OCI-LY3 (cell line): ENCODE measurements around the gene ZFYVE28.

ENCODE experiments used
- H2AFZ ChIP-seq: fragments of 200-600, 300-600 bp; shearing (Covaris generic); 2 replicates; pipeline ENCODE4 v1.6.0; 2014; ENCODE audit warnings: antibody characterized with exemption, low read depth, low read length
- H3K27ac ChIP-seq: fragments of 200-600, 300-600 bp; sonication (generic); 2 replicates; pipeline ENCODE4 v1.5.1; 2014; ENCODE audit warnings: mild to moderate bottlenecking, low read length, moderate library complexity, mixed read lengths
- H3K27me3 ChIP-seq: fragments of 200-600, 300-600 bp; sonication (generic); 2 replicates; pipeline ENCODE4 v1.6.1; 2014; ENCODE audit warnings: low read depth, low read length, mixed read lengths
- H3K36me3 ChIP-seq: fragments of 200-600, 300-600 bp; sonication (generic); replicated peaks from 2 replicates; pipeline ENCODE3; 2014; ENCODE audit warnings: low read depth, low read length, mixed read lengths
- H3K4me1 ChIP-seq: fragments of 300-600, 200-600 bp; sonication (generic); 2 replicates; pipeline ENCODE4 v1.6.1; 2014; ENCODE audit warnings: low read length, mixed read lengths
- H3K4me2 ChIP-seq: fragments of 200-600, 300-600 bp; sonication (generic); 2 replicates; pipeline ENCODE4 v1.6.1; 2014; ENCODE audit warnings: low read length, mixed read lengths
- H3K4me3 ChIP-seq: fragments of 300-600, 200-600 bp; sonication (generic); 2 replicates; pipeline ENCODE4 v1.5.1; 2014; ENCODE audit warnings: antibody characterized with exemption, mild to moderate bottlenecking, low read length, moderate library complexity
- H3K79me2 ChIP-seq: fragments of 300-600, 200-600 bp; shearing (Covaris generic); 2 replicates; pipeline ENCODE4 v1.6.1; 2014; ENCODE audit warnings: mild to moderate bottlenecking, low read length, mixed read lengths
- H3K9ac ChIP-seq: fragments of 300-600, 200-600 bp; shearing (Covaris generic); 2 replicates; pipeline ENCODE4 v1.6.0; 2014; ENCODE audit warnings: mild to moderate bottlenecking, low read length, moderate library complexity
- H3K9me3 ChIP-seq: fragments of 200-600, 300-600 bp; shearing (Covaris generic); 2 replicates; pipeline ENCODE4 v1.6.1; 2014; ENCODE audit warnings: low read length, mixed read lengths; ENCODE audit not compliant: insufficient read depth
- H4K20me1 ChIP-seq: fragments of 200-600, 300-600 bp; sonication (generic); 2 replicates; pipeline ENCODE4 v1.6.1; 2016; ENCODE audit warnings: low read length, mixed read lengths; ENCODE audit not compliant: insufficient read depth
- EZH2phosphoT487 ChIP-seq: fragments of 200-600 bp; shearing (Covaris generic); IDR thresholded peaks from 2 replicates; pipeline ENCODE4 v1.6.1; 2018; ENCODE audit warnings: antibody characterized with exemption, mixed run types, low read depth
- TF ChIP-seq, protein P1 (sequence below): fragments of 200-600, 300-600 bp; sonication (generic); IDR thresholded peaks from 2 replicates; pipeline ENCODE4 v1.5.1; 2014; ENCODE audit warnings: antibody characterized with exemption, low read length, low read depth

ZFYVE28 gene

DNA sequence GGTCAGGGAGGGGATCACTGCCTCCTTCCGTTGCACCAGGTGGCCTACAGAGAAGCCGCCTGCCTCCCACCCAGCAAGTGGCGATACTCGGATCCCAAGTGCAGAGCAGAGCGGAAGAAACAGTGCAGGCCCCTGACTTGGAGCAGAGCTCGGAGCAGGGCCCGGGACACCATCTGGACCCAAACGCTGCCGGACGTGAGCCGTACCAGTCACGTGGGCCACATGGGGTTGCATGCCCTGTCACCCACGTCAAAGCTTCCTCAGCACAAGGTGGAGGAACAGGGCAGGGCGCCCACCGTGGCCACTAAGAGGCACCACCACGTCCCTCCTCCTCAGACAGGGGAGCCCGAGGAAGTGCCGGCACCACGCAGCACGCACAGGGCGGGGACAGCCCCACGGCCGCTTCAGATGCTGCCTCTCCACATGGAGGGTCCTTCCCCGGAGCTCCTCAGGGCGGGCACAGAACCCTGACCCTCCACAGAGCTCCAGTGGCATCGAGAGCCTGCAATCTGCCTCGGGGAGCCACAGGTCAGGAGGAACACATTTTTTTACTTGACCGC, 18.7 kb downstream of the ZFYVE28 start:
- H3K9ac ChIP-seq = no peak overlapping the region
- H3K27ac ChIP-seq = no peak overlapping the region
- H4K20me1 ChIP-seq = no peaks in the 10 kb centered on the region

DNA sequence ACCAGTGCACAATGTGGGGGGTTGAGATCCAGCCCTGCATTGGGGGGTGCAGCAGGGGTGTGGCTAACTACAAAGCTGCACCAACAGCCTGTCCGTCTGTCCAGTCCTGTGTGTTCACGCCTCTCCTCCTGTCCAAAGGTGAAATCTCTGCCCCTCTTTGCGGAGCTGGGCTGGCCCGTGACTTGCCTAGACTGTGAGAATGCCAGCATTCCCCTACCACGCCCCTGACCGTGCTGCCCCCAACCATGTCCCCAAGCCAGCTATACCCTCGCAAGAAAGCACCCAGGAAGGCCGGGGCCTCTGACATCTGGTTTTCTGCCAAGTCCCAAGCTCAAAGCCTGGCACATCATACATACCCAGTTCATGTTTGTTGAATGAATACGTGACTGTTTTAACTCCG, 19.2 kb downstream of the ZFYVE28 start:
- Histone ChIP-seq H3K4me2 (no peak overlapping the region), H3K4me3 (no peak overlapping the region), H3K4me1 (no peaks in the 10 kb centered on the region), H3K27me3 (no peaks in the 10 kb centered on the region), H3K9me3 (no peaks in the 10 kb centered on the region), H4K20me1 (no peaks in the 10 kb centered on the region), H3K79me2 (no peaks in the 10 kb centered on the region), H3K27ac (no peak overlapping the region), H2AFZ (no peak overlapping the region), H3K36me3 (no peaks in the 10 kb centered on the region), H3K9ac (no peak overlapping the region)
- TF ChIP-seq EZH2phosphoT487 = no peak
- TF ChIP-seq, protein P1, sequence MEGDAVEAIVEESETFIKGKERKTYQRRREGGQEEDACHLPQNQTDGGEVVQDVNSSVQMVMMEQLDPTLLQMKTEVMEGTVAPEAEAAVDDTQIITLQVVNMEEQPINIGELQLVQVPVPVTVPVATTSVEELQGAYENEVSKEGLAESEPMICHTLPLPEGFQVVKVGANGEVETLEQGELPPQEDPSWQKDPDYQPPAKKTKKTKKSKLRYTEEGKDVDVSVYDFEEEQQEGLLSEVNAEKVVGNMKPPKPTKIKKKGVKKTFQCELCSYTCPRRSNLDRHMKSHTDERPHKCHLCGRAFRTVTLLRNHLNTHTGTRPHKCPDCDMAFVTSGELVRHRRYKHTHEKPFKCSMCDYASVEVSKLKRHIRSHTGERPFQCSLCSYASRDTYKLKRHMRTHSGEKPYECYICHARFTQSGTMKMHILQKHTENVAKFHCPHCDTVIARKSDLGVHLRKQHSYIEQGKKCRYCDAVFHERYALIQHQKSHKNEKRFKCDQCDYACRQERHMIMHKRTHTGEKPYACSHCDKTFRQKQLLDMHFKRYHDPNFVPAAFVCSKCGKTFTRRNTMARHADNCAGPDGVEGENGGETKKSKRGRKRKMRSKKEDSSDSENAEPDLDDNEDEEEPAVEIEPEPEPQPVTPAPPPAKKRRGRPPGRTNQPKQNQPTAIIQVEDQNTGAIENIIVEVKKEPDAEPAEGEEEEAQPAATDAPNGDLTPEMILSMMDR = no peak

More for the DNA sequence above, 18.7 kb downstream of the ZFYVE28 start:
- no peak overlapping the region for H2AFZ ChIP-seq
- TF ChIP-seq, protein P1 = no peak
- TF ChIP-seq EZH2phosphoT487 = no peak
- H3K79me2 ChIP-seq = no peaks in the 10 kb centered on the region
- H3K27me3 ChIP-seq = no peaks in the 10 kb centered on the region
- no peak overlapping the region for H3K4me3 ChIP-seq
- H3K9me3 ChIP-seq = no peaks in the 10 kb centered on the region
- no peaks in the 10 kb centered on the region for H3K36me3 ChIP-seq
- no peak overlapping the region for H3K4me2 ChIP-seq
- no peaks in the 10 kb centered on the region for H3K4me1 ChIP-seq

DNA sequence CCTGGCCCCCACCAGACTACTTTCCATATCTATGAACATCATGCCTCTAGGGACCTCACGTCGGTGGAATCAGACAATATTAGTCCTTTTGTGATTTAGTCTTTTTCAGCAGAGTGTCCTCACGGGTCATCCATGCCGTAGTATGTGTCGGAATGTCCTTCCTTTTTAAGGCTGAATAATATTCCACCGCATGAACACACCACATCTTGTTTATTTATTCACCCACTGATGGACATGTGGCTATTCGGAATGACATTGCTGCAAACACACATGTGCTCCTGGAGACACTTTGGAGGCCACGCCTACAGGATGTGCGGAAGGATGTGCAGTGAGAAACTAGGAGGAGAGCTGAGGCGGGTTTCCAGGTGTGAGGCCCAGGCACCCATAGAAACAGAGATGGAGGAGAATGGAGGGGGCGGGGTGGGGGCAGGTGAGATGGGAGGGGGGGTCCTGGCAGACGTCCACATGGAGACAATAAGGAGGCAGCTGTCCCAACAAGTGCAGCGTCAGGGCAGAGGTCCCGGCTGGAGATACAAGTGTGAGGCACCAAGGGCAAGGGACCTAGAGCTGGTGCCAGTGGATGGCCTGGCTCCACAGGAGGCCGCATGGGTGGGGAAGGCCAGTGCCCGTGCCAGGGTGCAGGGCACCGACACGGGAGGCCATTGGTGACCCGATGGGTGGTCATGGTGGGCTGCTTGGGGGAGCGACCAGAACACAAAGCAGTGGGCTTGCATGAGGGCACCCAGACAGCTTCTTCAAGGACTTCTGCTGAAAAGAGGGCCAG, 20.7 kb downstream of the ZFYVE28 start:
- Histone ChIP-seq H3K27me3 (no peaks in the 10 kb centered on the region), H3K4me1 (no peaks in the 10 kb centered on the region), H3K4me2 (no peak overlapping the region), H3K79me2 (no peaks in the 10 kb centered on the region), H3K9ac (no peak overlapping the region), H3K4me3 (no peak overlapping the region), H4K20me1 (no peaks in the 10 kb centered on the region), H3K9me3 (no peaks in the 10 kb centered on the region), H2AFZ (no peak overlapping the region), H3K36me3 (no peaks in the 10 kb centered on the region), H3K27ac (no peak overlapping the region)
- TF ChIP-seq, protein P1 = no peak
- no peak for TF ChIP-seq EZH2phosphoT487

DNA sequence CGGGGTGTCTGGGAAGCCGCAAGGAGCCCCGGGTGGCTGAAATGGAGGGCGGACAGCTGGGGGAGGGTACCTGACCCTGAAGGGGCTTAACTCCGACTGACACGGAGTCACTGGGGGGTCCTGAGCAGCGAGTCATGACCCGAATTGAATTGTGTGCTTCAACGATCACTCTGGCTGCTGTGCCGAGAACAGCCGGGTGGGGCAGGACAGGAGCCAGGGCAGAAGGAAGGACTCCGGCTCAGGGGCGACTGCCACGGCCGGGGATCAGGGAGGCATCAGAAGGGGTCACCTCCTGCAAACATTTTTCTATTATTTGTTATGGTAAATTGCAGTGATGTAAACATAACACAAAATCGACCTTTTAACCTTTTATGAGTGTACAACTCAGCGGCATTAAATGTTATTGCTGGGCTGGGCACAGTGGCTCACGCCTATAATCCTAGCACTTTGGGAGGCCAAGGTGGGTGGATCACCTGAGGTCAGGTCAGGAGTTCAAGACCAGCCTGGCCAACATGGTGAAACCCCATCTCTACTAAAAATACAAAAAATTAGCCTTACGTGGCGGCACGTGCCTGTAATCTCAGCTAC, 21.6 kb downstream of the ZFYVE28 start:
- no peaks in the 10 kb centered on the region for H4K20me1 ChIP-seq
- no peaks in the 10 kb centered on the region for H3K9me3 ChIP-seq
- H3K79me2 ChIP-seq = no peaks in the 10 kb centered on the region
- H3K36me3 ChIP-seq = no peaks in the 10 kb centered on the region
- H3K4me2 ChIP-seq = no peak overlapping the region
- H3K27ac ChIP-seq = no peak overlapping the region
- no peaks in the 10 kb centered on the region for H3K27me3 ChIP-seq
- H3K4me1 ChIP-seq = no peaks in the 10 kb centered on the region
- H3K9ac ChIP-seq = no peak overlapping the region
- H2AFZ ChIP-seq = no peak overlapping the region
- TF ChIP-seq EZH2phosphoT487 = no peak
- TF ChIP-seq, protein P1 = no peak
- H3K4me3 ChIP-seq = no peak overlapping the region
